Adrenal gland (tissue), 5 donors: ENCODE measurements around the gene STARD9.

ENCODE experiments used
- POLR2A ChIP-seq, 2 donors: fragments of 450-650 bp; IDR thresholded peaks; one replicate each; pipeline ENCODE4 v1.6.1; 2017; ENCODE audit warnings: antibody characterized with exemption in 2 of 2, mild to moderate bottlenecking in 2 of 2, moderate library complexity in 1 of 2
- TF ChIP-seq, protein P1 (sequence below), 6 experiments: fragments of 450-650 bp in 4 of 6; fragments of 200-600 bp in 2 of 6; sonication (generic) in 1 of 6; IDR thresholded peaks; 1 replicate in 5 of 6; 2 replicates in 1 of 6; pipeline versions ENCODE4 v1.5.1 to v1.8.0; 2016 to 2021; ENCODE audit warnings: antibody characterized with exemption in 6 of 6, mild to moderate bottlenecking in 2 of 6, moderate library complexity in 1 of 6
- donor health status: DM: no; HTN: no; CAD: no.

- TF ChIP-seq, protein P1, sequence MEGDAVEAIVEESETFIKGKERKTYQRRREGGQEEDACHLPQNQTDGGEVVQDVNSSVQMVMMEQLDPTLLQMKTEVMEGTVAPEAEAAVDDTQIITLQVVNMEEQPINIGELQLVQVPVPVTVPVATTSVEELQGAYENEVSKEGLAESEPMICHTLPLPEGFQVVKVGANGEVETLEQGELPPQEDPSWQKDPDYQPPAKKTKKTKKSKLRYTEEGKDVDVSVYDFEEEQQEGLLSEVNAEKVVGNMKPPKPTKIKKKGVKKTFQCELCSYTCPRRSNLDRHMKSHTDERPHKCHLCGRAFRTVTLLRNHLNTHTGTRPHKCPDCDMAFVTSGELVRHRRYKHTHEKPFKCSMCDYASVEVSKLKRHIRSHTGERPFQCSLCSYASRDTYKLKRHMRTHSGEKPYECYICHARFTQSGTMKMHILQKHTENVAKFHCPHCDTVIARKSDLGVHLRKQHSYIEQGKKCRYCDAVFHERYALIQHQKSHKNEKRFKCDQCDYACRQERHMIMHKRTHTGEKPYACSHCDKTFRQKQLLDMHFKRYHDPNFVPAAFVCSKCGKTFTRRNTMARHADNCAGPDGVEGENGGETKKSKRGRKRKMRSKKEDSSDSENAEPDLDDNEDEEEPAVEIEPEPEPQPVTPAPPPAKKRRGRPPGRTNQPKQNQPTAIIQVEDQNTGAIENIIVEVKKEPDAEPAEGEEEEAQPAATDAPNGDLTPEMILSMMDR (IDR thresholded peaks at IDR 0.05), result peak in 1 of 6 experiments; percentile 6
- TF ChIP-seq POLR2A (IDR thresholded peaks at IDR 0.05), result peak; percentile 67 to 79
These were observed 27.0 kb upstream of the STARD9 start, which contains the start of the genes HAUS2 and LRRC57 for GRCh38 chr15:42548249-42549031.
